NT2/D1 (cell line): ENCODE data around the gene RPAP2.

Experiments used
- SUZ12 ChIP-seq: IDR thresholded peaks from 2 replicates; pipeline ENCODE4 v1.6.1; 2011; ENCODE audit not compliant: insufficient read length, insufficient read depth; ENCODE audit errors: extremely low read depth
- ZNF274 ChIP-seq: IDR thresholded peaks from 2 replicates; pipeline ENCODE4 v1.6.1; 2011; ENCODE audit warnings: mild to moderate bottlenecking, low read depth, low read length

DNA sequence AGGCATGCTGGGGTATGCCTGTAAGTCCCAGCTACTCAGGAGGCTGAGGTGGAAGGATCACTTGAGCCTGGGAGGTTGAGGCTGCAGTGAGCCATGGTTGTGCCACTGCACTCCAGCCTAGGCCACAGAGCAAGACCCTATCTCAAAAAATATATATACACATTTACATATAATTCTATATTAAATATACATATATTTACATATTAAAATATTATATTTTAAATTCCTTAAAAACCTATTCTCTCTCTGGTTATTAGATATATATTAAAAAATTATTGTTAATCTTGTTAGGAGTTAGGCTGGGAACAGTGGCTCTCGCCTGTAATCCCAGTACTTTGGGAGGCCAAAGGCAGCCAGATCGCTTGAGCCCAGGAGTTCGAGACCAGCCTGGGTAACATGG lies 22.8 kb upstream of the RPAP2 start:
- TF ChIP-seq ZNF274: no peak
- TF ChIP-seq SUZ12: no peak
